ENCODE results near the gene WASF3.

- TF ChIP-seq TAF1 (IDR thresholded peaks at IDR 0.05; ENCODE audit: low read depth, low read length) (no peak), POLR2AphosphoS5 (IDR thresholded peaks at IDR 0.05; ENCODE audit: low read depth, low read length) (no peak), POLR2A (IDR thresholded peaks at IDR 0.05; ENCODE audit: low read depth, low read length) (no peak), PAX5 (IDR thresholded peaks at IDR 0.05; ENCODE audit: insufficient read depth, low read length, severe bottlenecking) (no peak), POU2F2 (IDR thresholded peaks at IDR 0.05; ENCODE audit: low read depth, low read length) (no peak)
These were observed 61.9 kb downstream of the WASF3 start for GRCh38 chr13:26619358-26619757.
